Hematopoietic multipotent progenitor cell treated with erythropoietin and hydrocortisone succinate and interleukin-3 and kit ligand, for 4 days (in vitro differentiated cells): ENCODE data around the gene ZBTB1.
A peak's percentile ranks its signal among the peaks of the same experiment; 100 is the strongest.
"Not testable (repeated sequence)": the region's sequence is repeated elsewhere in the genome, so short reads cannot be mapped to it uniquely, and the experiment has no call there.

Source experiments
- DNase-seq: peaks from one replicate; pipeline ENCODE4 v3.0.0-alpha.2; 2015

ZBTB1 gene

DNA sequence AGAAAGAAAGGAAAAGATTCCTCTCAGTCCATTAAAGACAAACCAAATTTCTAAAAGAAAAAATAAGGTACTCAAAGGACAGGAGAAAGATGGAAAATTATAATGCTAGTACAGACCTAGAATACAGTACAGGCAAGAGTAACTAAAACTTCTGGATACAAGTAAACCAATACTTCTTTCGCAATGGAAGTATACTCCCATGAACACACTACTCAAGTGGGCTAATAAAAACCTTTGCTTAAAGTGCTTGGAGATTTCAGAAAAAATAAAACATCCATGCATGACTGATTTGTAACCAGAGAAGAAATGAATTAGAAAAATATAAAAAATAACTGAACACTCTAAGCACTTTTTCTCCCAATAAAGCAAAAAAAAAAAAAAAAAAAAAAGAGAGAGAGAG, 4.5 kb upstream of the ZBTB1 start:
- no peak for DNase-seq

GRCh38 chr14:64501411-64502171, 3.0 kb upstream of the ZBTB1 start:
- no peak for DNase-seq

- no peak for DNase-seq
These were observed 2.1 kb upstream of the ZBTB1 start for GRCh38 chr14:64502456-64502855.

- DNase-seq = peak; percentile 77
These were observed 1.6 kb upstream of the ZBTB1 start for GRCh38 chr14:64502887-64503433.

- peak; percentile 97 for DNase-seq
These were observed 898 bp upstream of the ZBTB1 start, which contains the start of gene ZBTB25 for GRCh38 chr14:64503434-64504309. ZBTB25 (minus strand) TSS chr14:64503838; CDS start chr14:64490533, 13,305 bp downstream.

- DNase-seq = peak; percentile 97
These were observed 576 bp downstream of the ZBTB1 start for GRCh38 chr14:64504897-64505794.

GRCh38 chr14:64506721-64507120, 2.2 kb downstream of the ZBTB1 start:
- peak; percentile 18 for DNase-seq

DNA sequence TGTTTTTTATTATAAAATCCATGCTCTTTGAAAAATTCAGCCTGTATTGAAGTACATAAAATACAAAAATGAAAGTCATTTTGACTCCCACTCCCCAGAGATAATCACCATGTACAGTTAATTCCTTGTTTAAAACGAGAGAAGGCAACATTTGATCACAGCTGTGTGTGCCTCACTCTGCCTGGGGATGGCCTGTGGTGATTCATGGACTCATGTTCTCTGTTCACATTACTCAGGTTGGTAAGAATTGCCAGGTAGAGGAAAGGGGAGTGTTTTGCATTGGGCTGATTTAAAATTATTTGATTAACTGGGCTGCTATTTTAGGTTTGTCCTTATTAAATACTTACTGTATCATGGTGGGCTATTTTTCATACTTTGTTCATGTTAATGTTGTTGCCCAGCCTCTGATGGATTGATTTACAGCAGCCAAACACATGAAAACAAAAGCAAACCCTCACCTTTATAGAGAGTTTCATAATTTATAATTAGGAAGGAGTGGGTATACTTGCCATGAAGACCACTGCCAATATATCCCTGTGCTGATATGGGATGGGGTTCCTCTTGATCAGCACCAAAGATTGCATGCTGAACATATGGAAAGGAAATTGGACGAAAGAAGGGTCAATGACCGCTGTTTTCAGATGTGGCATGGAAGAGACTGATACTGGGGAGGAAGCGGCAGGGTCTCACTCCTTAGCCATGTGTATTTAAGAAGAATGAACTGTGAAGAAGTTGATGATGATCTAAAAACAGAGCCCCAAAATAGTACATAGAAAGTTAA, 3.0 kb downstream of the ZBTB1 start:
- no peak for DNase-seq

DNA sequence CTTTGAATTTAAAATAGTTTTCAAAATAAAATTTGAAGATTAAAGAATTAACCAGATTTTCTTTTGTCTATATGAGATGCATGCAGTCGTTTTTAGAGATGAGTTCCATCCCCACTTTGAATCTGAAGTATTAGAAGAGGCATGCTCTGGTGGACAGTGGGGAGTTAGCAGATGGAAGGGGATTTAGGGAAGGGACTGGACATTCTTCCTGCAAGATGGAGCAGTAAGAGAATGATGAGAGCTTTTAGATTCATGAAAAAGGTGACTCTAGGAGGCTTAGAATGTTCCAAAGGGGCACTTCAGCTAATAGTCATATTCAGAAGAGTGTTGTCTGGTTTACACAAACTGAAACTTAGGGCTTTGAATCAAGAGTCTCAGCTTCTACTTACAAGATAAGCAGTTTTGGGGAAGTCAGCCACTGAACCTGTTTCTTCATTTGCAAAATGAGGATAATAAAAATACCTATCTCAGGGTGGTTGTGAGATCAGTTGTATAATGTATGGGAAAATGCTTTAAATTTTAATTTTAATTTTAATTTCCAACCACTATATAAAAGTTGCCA, 3.7 kb downstream of the ZBTB1 start:
- DNase-seq = peak; percentile 74

DNA sequence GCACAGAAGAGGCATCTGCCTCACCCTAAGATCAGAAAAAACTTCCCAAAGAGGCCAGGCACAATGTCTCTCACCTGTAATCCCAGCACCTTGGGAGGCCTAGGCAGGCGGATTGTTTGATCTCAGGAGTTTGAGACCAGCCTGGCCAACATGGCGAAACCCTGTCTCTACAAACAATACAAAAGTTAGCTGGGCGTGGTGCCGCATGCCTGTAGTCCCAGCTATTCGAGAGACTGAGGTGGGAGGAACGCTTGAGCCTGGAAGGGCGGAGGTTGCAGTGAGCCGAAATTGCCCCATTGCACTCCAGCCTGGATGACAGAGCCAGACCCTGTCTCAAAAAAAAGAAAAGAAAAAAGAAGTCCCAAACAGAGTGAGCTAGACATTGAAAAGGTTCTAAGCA, 4.5 kb downstream of the ZBTB1 start:
- DNase-seq = no peak

GRCh38 chr14:64510825-64511671, 6.5 kb downstream of the ZBTB1 start:
- DNase-seq = peak; percentile 87

DNA sequence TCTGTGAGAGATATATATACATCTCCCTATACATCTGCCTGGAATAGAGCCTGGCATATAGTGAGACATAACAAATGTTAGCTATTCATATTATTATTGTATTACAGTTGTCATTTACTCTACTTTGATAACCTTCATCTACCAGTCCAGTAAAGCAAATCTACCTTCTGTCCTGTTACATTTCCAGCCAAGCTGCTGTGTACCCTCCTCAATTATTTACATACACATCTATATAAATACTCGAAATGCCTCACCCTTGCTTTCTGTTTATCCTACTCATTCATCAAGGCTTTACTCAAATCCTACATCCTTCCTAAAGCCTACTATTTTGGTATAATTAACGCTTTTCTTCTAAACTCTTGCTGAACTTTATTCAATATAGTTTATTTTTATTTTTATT, 8.7 kb downstream of the ZBTB1 start:
- no peak for DNase-seq

DNA sequence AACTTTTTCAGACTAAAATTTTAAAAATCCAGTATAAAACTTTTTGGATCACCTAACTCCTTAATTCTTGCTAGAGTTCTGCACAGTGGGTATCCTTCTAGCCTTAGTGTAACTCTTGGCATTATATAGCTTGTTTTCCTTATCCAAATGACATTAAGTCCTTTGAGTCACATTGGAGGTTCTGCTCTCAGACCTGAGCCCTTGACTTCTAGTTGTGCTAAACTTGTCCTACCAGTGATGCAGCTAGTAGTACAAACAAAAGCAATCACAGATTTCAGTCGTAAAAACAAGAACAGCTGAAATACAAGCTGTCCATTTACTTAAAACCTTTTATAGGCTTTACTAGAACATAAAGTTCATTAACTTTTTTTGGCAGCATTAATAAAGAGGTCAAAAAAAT, 10.5 kb downstream of the ZBTB1 start:
- no peak for DNase-seq

DNA sequence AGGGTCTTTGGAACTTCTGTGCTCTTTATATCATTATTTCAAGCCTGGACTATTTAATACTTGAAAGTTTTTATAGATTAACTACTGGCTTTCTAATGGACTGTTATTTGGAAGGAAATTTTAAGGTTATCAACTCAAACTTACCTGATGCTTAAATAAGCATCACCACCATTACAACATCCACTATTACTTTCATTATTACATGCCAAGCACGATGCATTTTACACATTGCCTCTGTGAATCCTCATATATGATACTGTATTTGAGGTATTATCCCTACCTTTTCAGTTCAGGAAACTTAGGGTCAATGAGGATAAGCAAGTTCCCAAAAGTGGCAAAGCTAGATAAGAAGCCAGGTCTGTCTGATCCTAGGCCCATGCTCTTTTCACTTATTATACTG, 12.4 kb downstream of the ZBTB1 start:
- DNase-seq = no peak

- DNase-seq = not testable (repeated sequence)
These were observed 13.1 kb downstream of the ZBTB1 start for GRCh38 chr14:64517667-64518066.

- DNase-seq = no peak
These were observed 13.7 kb downstream of the ZBTB1 start for GRCh38 chr14:64518229-64518628.

DNA sequence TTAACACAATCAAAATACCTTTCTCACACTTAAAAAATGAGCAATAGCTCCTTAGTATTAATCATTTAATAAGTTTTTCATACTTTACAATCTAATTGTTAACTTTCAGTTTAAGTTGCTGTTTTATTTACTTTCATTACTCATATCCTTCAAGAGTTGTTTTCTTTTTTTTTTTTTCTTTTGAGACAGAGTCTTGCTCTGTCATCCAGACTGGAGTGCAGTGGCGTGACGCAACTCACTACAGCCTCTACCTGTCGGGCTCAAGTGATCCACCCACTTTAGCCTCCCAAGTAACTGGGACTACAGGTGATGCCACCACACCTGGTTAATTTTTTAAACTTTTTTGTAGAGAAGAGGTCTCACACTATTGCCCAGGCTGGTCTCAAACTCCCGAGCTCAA, 16.1 kb downstream of the ZBTB1 start:
- DNase-seq = no peak

DNA sequence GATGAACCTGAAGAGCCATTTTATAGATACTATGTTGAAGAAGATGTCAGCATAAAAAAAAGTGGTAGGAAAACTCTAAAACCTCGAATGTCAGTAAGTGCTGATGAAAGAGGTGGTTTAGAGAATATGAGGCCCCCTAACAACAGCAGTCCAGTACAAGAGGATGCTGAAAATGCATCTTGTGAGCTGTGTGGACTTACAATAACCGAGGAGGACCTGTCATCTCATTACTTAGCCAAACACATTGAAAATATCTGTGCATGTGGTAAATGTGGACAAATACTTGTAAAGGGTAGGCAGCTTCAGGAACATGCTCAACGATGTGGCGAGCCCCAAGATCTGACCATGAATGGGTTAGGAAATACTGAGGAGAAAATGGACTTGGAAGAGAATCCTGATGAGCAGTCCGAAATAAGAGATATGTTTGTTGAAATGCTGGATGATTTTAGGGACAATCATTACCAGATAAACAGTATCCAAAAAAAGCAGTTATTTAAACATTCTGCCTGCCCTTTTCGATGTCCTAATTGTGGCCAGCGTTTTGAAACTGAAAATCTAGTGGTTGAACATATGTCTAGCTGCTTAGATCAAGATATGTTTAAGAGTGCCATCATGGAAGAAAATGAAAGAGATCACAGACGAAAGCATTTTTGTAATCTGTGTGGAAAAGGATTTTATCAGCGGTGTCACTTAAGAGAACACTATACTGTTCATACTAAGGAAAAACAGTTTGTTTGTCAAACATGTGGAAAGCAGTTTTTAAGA, 18.2 kb downstream of the ZBTB1 start:
- DNase-seq = peak; percentile 35

- DNase-seq = no peak
These were observed 20.8 kb downstream of the ZBTB1 start for GRCh38 chr14:64525354-64525753.

- no peak for DNase-seq
These were observed 27.0 kb downstream of the ZBTB1 start for GRCh38 chr14:64531567-64531966.
